HEK293 (cell line): ENCODE results near the gene OR2A25.

Experiments
- CTCF ChIP-seq: fragments of 450-650 bp; formaldehyde crosslinking; IDR thresholded peaks from 2 replicates; pipeline ENCODE4 v1.5.1; 2016; ENCODE audit warnings: missing biosample characterization, missing genetic modification characterization
- ZBTB7A ChIP-seq: fragments of 450-650 bp; formaldehyde crosslinking; IDR thresholded peaks from 2 replicates; pipeline ENCODE4 v1.5.1; 2016; ENCODE audit warnings: low read depth, missing biosample characterization, missing genetic modification characterization
- ZNF274 ChIP-seq, 2 experiments: fragments of 200-500 bp in 1 of 2; fragments of 450-650 bp in 1 of 2; sonication (Bioruptor generic) in 1 of 2; formaldehyde crosslinking in 1 of 2; IDR thresholded peaks; 2 replicates each; pipeline versions ENCODE4 v1.5.1 to v1.6.1; 2014 to 2016; ENCODE audit warnings: borderline replicate concordance in 1 of 2, inconsistent platforms in 1 of 2, low read length in 1 of 2, missing biosample characterization in 1 of 2, missing genetic modification characterization in 1 of 2
- ZNF837 ChIP-seq: fragments of 450-650 bp; formaldehyde crosslinking; IDR thresholded peaks from 2 replicates; pipeline ENCODE4 v1.5.1; 2016; ENCODE audit warnings: missing biosample characterization, missing genetic modification characterization

GRCh38 chr7:144113651-144114050 lies 44.0 kb downstream of the OR2A25 start:
- TF ChIP-seq ZNF837 (tag by site-specific recombination) = no peak
- no peak for TF ChIP-seq ZNF274 (IDR thresholded peaks at IDR 0.05; ENCODE audit: low read length)
- TF ChIP-seq ZNF274 (tag by site-specific recombination; IDR thresholded peaks at IDR 0.05; ENCODE audit: borderline replicate concordance) = no peak
- no peak for TF ChIP-seq CTCF
- TF ChIP-seq ZBTB7A = no peak
